Ovary (tissue), 9 donors: Measurements from ENCODE around the gene REELD1. TPM values are rescaled to one million over a fixed set of nuclear protein-coding genes. Genes with fewer than 3 reads are reported as not detected.

Source experiments
- DNase-seq, 5 donors: peaks; one replicate each; pipeline ENCODE4 v3.0.0-alpha.2; 2019 to 2020
- H3K27ac ChIP-seq, 2 donors: fragments of 200-600 bp; one replicate each; pipeline versions ENCODE4 v1.5.1 to v1.8.0; 2019 to 2022
- H3K27me3 ChIP-seq: fragments of 200-600 bp; one replicate; pipeline ENCODE4 v1.8.0; 2022
- H3K36me3 ChIP-seq: fragments of 200-600 bp; sonication (generic); one replicate; pipeline ENCODE4 v1.5.1; 2019
- H3K4me1 ChIP-seq: one replicate; pipeline ENCODE4 v1.8.1; 2013; ENCODE audit warnings: mild to moderate bottlenecking, moderate library complexity; ENCODE audit not compliant: insufficient read depth
- H3K4me3 ChIP-seq: fragments of 200-600 bp; sonication (generic); one replicate; pipeline ENCODE4 v1.5.1; 2017
- H3K9me3 ChIP-seq, 2 donors: fragments of 200-600 bp in 1 of 2; sonication (generic) in 1 of 2; one replicate each; pipeline versions ENCODE4 v1.5.1 to v1.8.1; 2013 to 2019; ENCODE audit warnings: mild to moderate bottlenecking in 1 of 2, moderate library complexity in 1 of 2
- EP300 ChIP-seq: sonication (generic); formaldehyde crosslinking; IDR thresholded peaks from one replicate; pipeline ENCODE4 v1.6.1; 2017; ENCODE audit warnings: antibody characterized with exemption
- POLR2A ChIP-seq: fragments of 450-650 bp; IDR thresholded peaks from one replicate; pipeline ENCODE4 v1.6.1; 2017; ENCODE audit warnings: antibody characterized with exemption, mild to moderate bottlenecking, moderate library complexity
- WGBS, 3 donors: extraction: QIAGEN DNeasy Blood & Tissue Kit in 1 of 3; methylation state at CpG; one replicate each; pipeline versions ENCODE4 v1.1.5 to v1.1.7; 2013 to 2017; 5-methylcytosine and 5-hydroxymethylcytosine counted together
- intact Hi-C, 4 donors: fragments of 100-400 bp; cut with DNase I; formaldehyde crosslinking; loops; one replicate each; pipeline versions ENCODE4 v1.11.0 to v1.15.1; 2022 to 2023
- polyA plus RNA-seq, 2 donors: library from polyadenylated mRNA; stranded (reverse); fragments of 200-250 nt in 1 of 2; fragments of 350-450 nt in 1 of 2; fragmentation: Illumina TruSeq in 1 of 2; extraction: RNeasy Lipid Tissue Mini Kit (QIAGEN cat#74804) in 1 of 2; gene quantifications; one replicate each; pipeline ENCODE4 v1.2.3, GENCODE V29; 2013 to 2014
- total RNA-seq, 7 donors: library from RNA; depleted of rRNA in 2 of 7; stranded (reverse); fragments of >200 nt in 2 of 7; fragmentation: NEBNext Ultra II Directional in 3 of 7; extraction: Animal tissue kit (Norgen Biotek cat#: 25700) in 3 of 7; gene quantifications; one replicate each; pipeline versions ENCODE4 v1.1.0 to v1.2.4, GENCODE V29; 2016 to 2023
- TF ChIP-seq, protein P1 (sequence below), 3 donors: fragments of 450-650 bp in 2 of 3; fragments of 200-600 bp in 1 of 3; IDR thresholded peaks; one replicate each; pipeline versions ENCODE4 v1.5.1 to v1.8.0; 2016 to 2022; ENCODE audit warnings: antibody characterized with exemption in 3 of 3, mild to moderate bottlenecking in 1 of 3
- donor health status: DM: no; HTN: no; CAD: no; lungs with moderate emphysema.
- donor health status: DM: no; HTN: no; CAD: no.
- donor health status: Bipolar disorder and iron deficiency.
- donor health status: DM: yes; HTN: yes; CAD: no.
- donor health status: DM: no; HTN: no; CAD: no.
- donor health status: DM: yes; HTN: yes; CAD: no.

Gene REELD1
- total and polyA plus RNA-seq, 9 donors = 0.15 to 0.95 (median 0.38) TPM; not detected in 5

- WGBS, 3 donors = 96 to 98% (median 97%) methylated on average over 1 of the region's 1 CpG
- TF ChIP-seq POLR2A (no peak), EP300 (no peak)
- TF ChIP-seq, protein P1, sequence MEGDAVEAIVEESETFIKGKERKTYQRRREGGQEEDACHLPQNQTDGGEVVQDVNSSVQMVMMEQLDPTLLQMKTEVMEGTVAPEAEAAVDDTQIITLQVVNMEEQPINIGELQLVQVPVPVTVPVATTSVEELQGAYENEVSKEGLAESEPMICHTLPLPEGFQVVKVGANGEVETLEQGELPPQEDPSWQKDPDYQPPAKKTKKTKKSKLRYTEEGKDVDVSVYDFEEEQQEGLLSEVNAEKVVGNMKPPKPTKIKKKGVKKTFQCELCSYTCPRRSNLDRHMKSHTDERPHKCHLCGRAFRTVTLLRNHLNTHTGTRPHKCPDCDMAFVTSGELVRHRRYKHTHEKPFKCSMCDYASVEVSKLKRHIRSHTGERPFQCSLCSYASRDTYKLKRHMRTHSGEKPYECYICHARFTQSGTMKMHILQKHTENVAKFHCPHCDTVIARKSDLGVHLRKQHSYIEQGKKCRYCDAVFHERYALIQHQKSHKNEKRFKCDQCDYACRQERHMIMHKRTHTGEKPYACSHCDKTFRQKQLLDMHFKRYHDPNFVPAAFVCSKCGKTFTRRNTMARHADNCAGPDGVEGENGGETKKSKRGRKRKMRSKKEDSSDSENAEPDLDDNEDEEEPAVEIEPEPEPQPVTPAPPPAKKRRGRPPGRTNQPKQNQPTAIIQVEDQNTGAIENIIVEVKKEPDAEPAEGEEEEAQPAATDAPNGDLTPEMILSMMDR (IDR thresholded peaks at IDR 0.05) = no peak
- no peaks in the 10 kb centered on the region for H3K27me3 ChIP-seq
- H3K36me3 ChIP-seq = no peaks in the 10 kb centered on the region
- intact Hi-C loops = no loop called here
- no peaks in the 10 kb centered on the region for H3K9me3 ChIP-seq
- H3K27ac ChIP-seq = no peak overlapping the region
- H3K4me1 ChIP-seq = no peaks in the 10 kb centered on the region
- no peak overlapping the region for H3K4me3 ChIP-seq
- DNase-seq = no peak
Observed at GRCh38 chr4:146274774-146275173, 60.4 kb downstream of the REELD1 start.

DNA sequence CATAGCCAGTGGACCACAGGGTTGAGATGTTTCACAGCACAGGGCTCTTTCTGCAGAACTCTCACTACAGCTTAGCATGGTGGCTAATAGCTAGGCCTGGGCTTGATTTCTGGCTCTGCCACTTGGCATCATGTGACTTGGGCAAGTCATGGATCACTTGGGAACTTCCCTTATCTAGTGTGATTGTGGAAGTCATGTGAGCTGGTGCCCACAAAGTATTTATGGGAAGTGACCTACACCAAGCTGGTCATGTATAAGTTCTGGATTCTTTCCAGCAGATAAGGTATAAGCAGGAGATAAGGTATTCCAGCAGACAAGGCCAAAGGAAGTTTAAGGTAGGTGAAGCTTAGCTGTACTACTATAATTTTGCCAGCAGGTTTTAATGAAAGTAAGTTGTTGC lies 61.0 kb downstream of the REELD1 start:
- H3K36me3 ChIP-seq = no peaks in the 10 kb centered on the region
- intact Hi-C loops = no loop called here
- TF ChIP-seq EP300 (no peak), POLR2A (no peak)
- TF ChIP-seq, protein P1 (IDR thresholded peaks at IDR 0.05) = no peak
- no peaks in the 10 kb centered on the region for H3K27me3 ChIP-seq
- no peak overlapping the region for H3K27ac ChIP-seq
- no peaks in the 10 kb centered on the region for H3K4me1 ChIP-seq
- DNase-seq = no peak
- no peak overlapping the region for H3K4me3 ChIP-seq
- no peaks in the 10 kb centered on the region for H3K9me3 ChIP-seq

DNA sequence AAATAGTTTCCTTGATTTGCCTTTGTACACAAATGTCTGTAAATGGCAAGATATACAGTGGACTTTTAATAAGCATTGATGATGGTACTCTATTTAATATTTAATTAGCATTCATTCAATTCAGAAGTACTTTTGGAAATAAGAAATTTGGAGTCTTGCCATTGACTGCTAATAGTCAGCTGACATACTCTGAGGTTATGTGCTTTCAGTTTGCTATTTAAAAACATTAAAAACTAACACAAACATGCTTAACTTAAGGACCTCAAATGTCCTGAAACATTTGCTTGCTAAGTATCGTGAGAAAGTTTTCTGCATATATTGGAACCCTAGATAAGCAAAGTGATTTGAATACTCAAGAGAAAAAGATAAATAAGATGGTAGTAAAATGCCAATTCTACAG lies 64.6 kb downstream of the REELD1 start:
- H3K9me3 ChIP-seq = no peaks in the 10 kb centered on the region
- no peak for DNase-seq
- no peaks in the 10 kb centered on the region for H3K27me3 ChIP-seq
- H3K27ac ChIP-seq = no peak overlapping the region
- no peaks in the 10 kb centered on the region for H3K36me3 ChIP-seq
- H3K4me3 ChIP-seq = no peak overlapping the region
- TF ChIP-seq EP300 = no peak
- TF ChIP-seq, protein P1 (IDR thresholded peaks at IDR 0.05) = no peak
- TF ChIP-seq POLR2A = no peak
- intact Hi-C loops = no loop called here
- H3K4me1 ChIP-seq = no peaks in the 10 kb centered on the region
- whole genome bisulfite sequencing, 3 donors = 15 to 35% (median 20%) methylated on average over 1 of the region's 1 CpG

Other genes with a start within 250 kb of the REELD1 start
- gene LSM6, start 38.8 kb upstream of the REELD1 start, total RNA-seq = 10 to 100 TPM; 19.6 to 36.2 (median 25.4) TPM
- gene LSM6, start 38.8 kb upstream of the REELD1 start, polyA plus RNA-seq = 10 to 100 TPM; 37.5 to 48.5 TPM